GM23338 (cell line): ENCODE results near the gene STXBP5. TPM values are rescaled to one million over a fixed set of nuclear protein-coding genes. Genes with fewer than 3 reads are reported as not detected.
A peak's percentile ranks its signal among the peaks of the same experiment; 100 is the strongest.

Experiments used
- ATAC-seq: fragments of 200-7000 bp; cut with Tn5 transposase; 3 replicates; pipeline ENCODE4 v1.9.1; 2020
- DNase-seq: peaks from one replicate; pipeline ENCODE4 v3.0.0-alpha.2; 2015; ENCODE audit warnings: low spot score
- H2AFZ ChIP-seq: fragments of 200-600 bp; sonication (generic); 2 replicates; pipeline ENCODE4 v1.8.0; 2016; ENCODE audit warnings: antibody characterized with exemption, mild to moderate bottlenecking, moderate library complexity
- H3F3A ChIP-seq: fragments of 200-600 bp; sonication (generic); replicated peaks from 2 replicates; pipeline ENCODE4 v1.8.0; 2017; ENCODE audit warnings: antibody characterized with exemption, mixed run types, low read depth
- H3K27ac ChIP-seq: fragments of 200-600 bp; sonication (generic); 2 replicates; pipeline ENCODE4 v1.6.1; 2016; ENCODE audit warnings: low read depth
- H3K27me3 ChIP-seq: fragments of 200-600 bp; sonication (generic); 2 replicates; pipeline ENCODE4 v1.8.0; 2016; ENCODE audit warnings: mild to moderate bottlenecking, mixed run types, moderate library complexity; ENCODE audit not compliant: insufficient read depth
- H3K36me3 ChIP-seq: fragments of 200-600 bp; sonication (generic); 2 replicates; pipeline ENCODE4 v1.8.0; 2016; ENCODE audit warnings: mild to moderate bottlenecking; ENCODE audit not compliant: insufficient read depth
- H3K4me1 ChIP-seq: fragments of 200-600 bp; sonication (generic); 2 replicates; pipeline ENCODE4 v1.8.0; 2016; ENCODE audit warnings: mild to moderate bottlenecking, moderate library complexity; ENCODE audit not compliant: insufficient read depth
- H3K4me2 ChIP-seq: fragments of 200-600 bp; sonication (generic); 2 replicates; pipeline ENCODE4 v1.7.1; 2017; ENCODE audit warnings: mixed run types
- H3K4me3 ChIP-seq: fragments of 200-600 bp; sonication (generic); 2 replicates; pipeline ENCODE4 v1.6.1; 2016; ENCODE audit warnings: mixed run types
- H3K79me2 ChIP-seq: fragments of 200-600 bp; sonication (generic); replicated peaks from 2 replicates; pipeline ENCODE4 v1.8.0; 2017; ENCODE audit warnings: mild to moderate bottlenecking; ENCODE audit not compliant: insufficient read depth
- H3K9me2 ChIP-seq: fragments of 200-600 bp; sonication (generic); 2 replicates; pipeline ENCODE4 v1.8.0; 2017; ENCODE audit not compliant: insufficient read depth
- H4K20me1 ChIP-seq: fragments of 200-600 bp; sonication (generic); replicated peaks from 2 replicates; pipeline ENCODE4 v1.8.0; 2017; ENCODE audit warnings: mild to moderate bottlenecking; ENCODE audit not compliant: insufficient read depth
- H3K27ac Mint-ChIP-seq: 2 replicates; pipeline ENCODE4 v1.8.0; 2020; ENCODE audit warnings: inconsistent platforms, mild to moderate bottlenecking, moderate library complexity, mixed read lengths
- H3K27me3 Mint-ChIP-seq: 3 replicates; pipeline ENCODE4 v1.8.0; 2022; ENCODE audit warnings: low read depth, mild to moderate bottlenecking, moderate library complexity, mixed read lengths, inconsistent platforms; ENCODE audit not compliant: insufficient read depth, poor library complexity
- H3K36me3 Mint-ChIP-seq: 3 replicates; pipeline ENCODE4 v1.8.0; 2021; ENCODE audit warnings: low read depth, mild to moderate bottlenecking, inconsistent platforms, moderate library complexity, mixed read lengths
- H3K4me1 Mint-ChIP-seq: 3 replicates; pipeline ENCODE4 v1.8.0; 2020; ENCODE audit warnings: mild to moderate bottlenecking, inconsistent platforms, mixed read lengths
- H3K4me3 Mint-ChIP-seq: 3 replicates; pipeline ENCODE4 v1.8.0; 2021; ENCODE audit warnings: moderate library complexity, mild to moderate bottlenecking, inconsistent platforms, mixed read lengths
- H3K9me3 Mint-ChIP-seq: 3 replicates; pipeline ENCODE4 v1.8.0; 2020; ENCODE audit warnings: moderate library complexity, mild to moderate bottlenecking, inconsistent platforms, mixed read lengths
- CREB1 ChIP-seq: fragments of 250-450 bp; sonication (Bioruptor Pico); IDR thresholded peaks from 2 replicates; pipeline ENCODE4 v1.5.0; 2020; ENCODE audit warnings: low read depth, mild to moderate bottlenecking, moderate library complexity
- ETS1 ChIP-seq: IDR thresholded peaks from 2 replicates; pipeline ENCODE4 v1.6.1; 2016; ENCODE audit warnings: antibody characterized with exemption
- EZH2 ChIP-seq: fragments of 200-600 bp; sonication (generic); IDR thresholded peaks from one replicate; pipeline ENCODE4 v1.8.0; 2017; ENCODE audit warnings: antibody characterized with exemption, mild to moderate bottlenecking, low read depth; ENCODE audit not compliant: unreplicated experiment
- EZH2phosphoT487 ChIP-seq: fragments of 200-600 bp; sonication (generic); IDR thresholded peaks from one replicate; pipeline ENCODE4 v1.8.1; 2018; ENCODE audit warnings: antibody characterized with exemption; ENCODE audit not compliant: unreplicated experiment
- NANOG ChIP-seq: IDR thresholded peaks from 2 replicates; pipeline ENCODE4 v1.6.1; 2016; ENCODE audit warnings: antibody characterized with exemption, borderline replicate concordance
- POLR2AphosphoS5 ChIP-seq: IDR thresholded peaks from 2 replicates; pipeline ENCODE4 v1.6.1; 2016; ENCODE audit warnings: antibody characterized with exemption, low read depth
- REST ChIP-seq: IDR thresholded peaks from one replicate; pipeline ENCODE4 v1.6.1; 2018; ENCODE audit warnings: antibody characterized with exemption; ENCODE audit not compliant: unreplicated experiment
- STAT1 ChIP-seq: IDR thresholded peaks from one replicate; pipeline ENCODE4 v1.6.1; 2016; ENCODE audit warnings: antibody characterized with exemption; ENCODE audit not compliant: unreplicated experiment
- ZNF331 ChIP-seq: fragments of 250-450 bp; sonication (Bioruptor Pico); IDR thresholded peaks from 2 replicates; pipeline ENCODE4 v1.5.0; 2020; ENCODE audit warnings: low read depth, mild to moderate bottlenecking, moderate library complexity
- polyA plus RNA-seq: library from polyadenylated mRNA; unstranded; fragments of >200 nt; fragmentation: Nextera tagmentation; extraction: Ambion mirVana; gene quantifications from 2 replicates; pipeline ENCODE4 v1.2.1, GENCODE V29; 2016
- total RNA-seq: library from RNA; depleted of rRNA; stranded (reverse); fragments of >200 nt; shearing (Covaris generic); gene quantifications from 2 replicates; pipeline ENCODE4 v1.2.3, GENCODE V29; 2014

STXBP5 gene
- total and polyA plus RNA-seq, 2 experiments from 2014 or later: 3.9 to 17.8 TPM

- Mint-ChIP-seq H3K27me3 (peaks cover 3% of the 10 kb centered on the region), H3K36me3 (no peaks in the 10 kb centered on the region)
- peak; percentile 68 for ATAC-seq
Observed at GRCh38 chr6:147203311-147204059, 732 bp upstream of the STXBP5 start.

GRCh38 chr6:147204843-147205311 is 660 bp downstream of the STXBP5 start:
- H3K36me3 Mint-ChIP-seq: no peaks in the 10 kb centered on the region
- DNase-seq (no peak), ATAC-seq (no peak)
- H3K27ac Mint-ChIP-seq: no peak overlapping the region; the same call in 1 of the 2 replicates
- H3F3A ChIP-seq: no peaks in the 10 kb centered on the region
- peaks cover 13% of the 10 kb centered on the region for H3K4me1 ChIP-seq
- H3K27me3 Mint-ChIP-seq: peaks cover 3% of the 10 kb centered on the region
- TF ChIP-seq CREB1 (no peak), EZH2 (no peak), ZNF331 (CRISPR knock-in tag) (no peak)
- no peaks in the 10 kb centered on the region for H3K36me3 ChIP-seq
- peaks cover 50% of the 10 kb centered on the region for H3K79me2 ChIP-seq
- H3K4me3 ChIP-seq: peak overlapping the region; percentile 58
- H3K4me3 Mint-ChIP-seq: peak overlapping the region; percentile 85
- H3K4me1 Mint-ChIP-seq: peaks cover 11% of the 10 kb centered on the region; the same call in 2 of the 3 replicates
- 0 out of 2 replicates have a peak, but pooled peaks cover 6% of the 10 kb centered on the region for H3K27me3 ChIP-seq
- H3K9me3 Mint-ChIP-seq: no peaks in the 10 kb centered on the region
- H2AFZ ChIP-seq: peak overlapping the region; percentile 44; the same call in 1 of the 2 replicates
- peaks cover 13% of the 10 kb centered on the region for H4K20me1 ChIP-seq
- peak overlapping the region; percentile 82 for H3K4me2 ChIP-seq
- no peak overlapping the region for H3K27ac ChIP-seq
- H3K9me2 ChIP-seq: no peaks in the 10 kb centered on the region

More at GRCh38 chr6:147203311-147204059, 732 bp upstream of the STXBP5 start:
- Histone ChIP-seq H3K79me2 (peaks cover 37% of the 10 kb centered on the region), H3F3A (no peaks in the 10 kb centered on the region), H3K36me3 (no peaks in the 10 kb centered on the region), H3K4me3 (peak overlapping the region; percentile 58), H3K9me2 (no peaks in the 10 kb centered on the region), H3K27ac (no peak overlapping the region), H4K20me1 (peaks cover 13% of the 10 kb centered on the region), H3K4me1 (peaks cover 13% of the 10 kb centered on the region), H3K27me3 (0 out of 2 replicates have a peak, but pooled peaks cover 6% of the 10 kb centered on the region), H3K4me2 (peak overlapping the region; percentile 76), H2AFZ (peak overlapping the region; percentile 91)
- peak; percentile 70 for DNase-seq
- Mint-ChIP-seq H3K4me1 (peaks cover 11% of the 10 kb centered on the region; the same call in 2 of the 3 replicates), H3K4me3 (peak overlapping the region; percentile 93), H3K27ac (peak overlapping the region; percentile 26; the same call in 1 of the 2 replicates), H3K9me3 (no peaks in the 10 kb centered on the region; the same call in 2 of the 3 replicates)
- TF ChIP-seq POLR2AphosphoS5: peak; percentile 50
- TF ChIP-seq ZNF331 (CRISPR knock-in tag): no peak

GRCh38 chr6:147205690-147206600 is 1.7 kb downstream of the STXBP5 start:
- no peak for DNase-seq
- Histone ChIP-seq H4K20me1 (peaks cover 13% of the 10 kb centered on the region), H2AFZ (no peak overlapping the region), H3K4me1 (peaks cover 13% of the 10 kb centered on the region), H3F3A (no peaks in the 10 kb centered on the region), H3K27me3 (0 out of 2 replicates have a peak, but pooled peaks cover 6% of the 10 kb centered on the region), H3K9me2 (no peaks in the 10 kb centered on the region), H3K4me2 (peak overlapping the region; percentile 82), H3K4me3 (peak overlapping the region; percentile 58), H3K27ac (no peak overlapping the region), H3K79me2 (peaks cover 58% of the 10 kb centered on the region), H3K36me3 (no peaks in the 10 kb centered on the region)
- Mint-ChIP-seq H3K9me3 (no peaks in the 10 kb centered on the region), H3K4me3 (peak overlapping the region; percentile 85), H3K27ac (no peak overlapping the region), H3K27me3 (peaks cover 3% of the 10 kb centered on the region), H3K4me1 (peaks cover 11% of the 10 kb centered on the region; the same call in 2 of the 3 replicates), H3K36me3 (no peaks in the 10 kb centered on the region)
- TF ChIP-seq CREB1 (no peak), ZNF331 (CRISPR knock-in tag) (no peak), ETS1 (no peak), REST (no peak), STAT1 (no peak), EZH2 (no peak), NANOG (no peak), POLR2AphosphoS5 (no peak), EZH2phosphoT487 (no peak)
- ATAC-seq: no peak
